Prostate gland (tissue), 2 donors: ENCODE measurements around the gene YIPF5. TPM values are rescaled to one million over a fixed set of nuclear protein-coding genes. Genes with fewer than 3 reads are reported as not detected.
A peak's percentile ranks its signal among the peaks of the same experiment; 100 is the strongest.

ENCODE experiments used
- DNase-seq: peaks from one replicate; pipeline ENCODE4 v3.0.0-alpha.2; 2019; ENCODE audit warnings: low spot score
- H3K27ac ChIP-seq, 2 donors: fragments of 200-600 bp; sonication (generic); 2 replicates each; pipeline ENCODE4 v1.5.1; 2017 to 2019
- H3K27me3 ChIP-seq: fragments of 200-600 bp; sonication (generic); replicated peaks from 2 replicates; pipeline ENCODE4 v1.5.1; 2019; ENCODE audit not compliant: insufficient read depth
- H3K36me3 ChIP-seq, 2 donors: fragments of 200-600 bp; sonication (generic); 1 replicate in 1 of 2; 2 replicates in 1 of 2; pipeline versions ENCODE4 v1.5.1 to v1.8.1; 2017 to 2019
- H3K4me1 ChIP-seq: fragments of 200-600 bp; sonication (generic); replicated peaks from 2 replicates; pipeline ENCODE4 v1.5.1; 2019
- H3K4me3 ChIP-seq, 2 donors: fragments of 200-600 bp; sonication (generic); 2 replicates each; pipeline ENCODE4 v1.5.1; 2017 to 2019
- H3K9me3 ChIP-seq: fragments of 200-600 bp; sonication (generic); 2 replicates; pipeline ENCODE4 v1.5.1; 2017
- POLR2A ChIP-seq: fragments of 450-650 bp; IDR thresholded peaks from one replicate; pipeline ENCODE4 v1.6.1; 2016; ENCODE audit warnings: antibody characterized with exemption, mild to moderate bottlenecking
- POLR2AphosphoS5 ChIP-seq: sonication (generic); formaldehyde crosslinking; IDR thresholded peaks from one replicate; pipeline ENCODE4 v1.6.1; 2017; ENCODE audit warnings: antibody characterized with exemption
- WGBS: methylation state at CpG from one replicate; pipeline ENCODE4 v1.1.5; 2018; 5-methylcytosine and 5-hydroxymethylcytosine counted together
- intact Hi-C: fragments of 100-400 bp; cut with DNase I; formaldehyde crosslinking; loops from one replicate; pipeline ENCODE4 v1.14.2; 2022
- total RNA-seq, 2 donors: library from RNA; depleted of rRNA; stranded (reverse); fragments of >200 nt; gene quantifications; one replicate each; pipeline ENCODE4 v1.1.0, GENCODE V29; 2016
- TF ChIP-seq, protein P1 (sequence below), 4 experiments: fragments of 200-600 bp in 2 of 4; fragments of 450-650 bp in 2 of 4; sonication (generic) in 2 of 4; IDR thresholded peaks; 1 replicate in 3 of 4; 2 replicates in 1 of 4; pipeline ENCODE4 v1.5.1; 2016 to 2019; ENCODE audit warnings: antibody characterized with exemption in 4 of 4, mild to moderate bottlenecking in 2 of 4, moderate library complexity in 2 of 4

Gene YIPF5
- total RNA-seq, 2 donors from 2014 or later, result 34.4 to 45.3 TPM

DNA sequence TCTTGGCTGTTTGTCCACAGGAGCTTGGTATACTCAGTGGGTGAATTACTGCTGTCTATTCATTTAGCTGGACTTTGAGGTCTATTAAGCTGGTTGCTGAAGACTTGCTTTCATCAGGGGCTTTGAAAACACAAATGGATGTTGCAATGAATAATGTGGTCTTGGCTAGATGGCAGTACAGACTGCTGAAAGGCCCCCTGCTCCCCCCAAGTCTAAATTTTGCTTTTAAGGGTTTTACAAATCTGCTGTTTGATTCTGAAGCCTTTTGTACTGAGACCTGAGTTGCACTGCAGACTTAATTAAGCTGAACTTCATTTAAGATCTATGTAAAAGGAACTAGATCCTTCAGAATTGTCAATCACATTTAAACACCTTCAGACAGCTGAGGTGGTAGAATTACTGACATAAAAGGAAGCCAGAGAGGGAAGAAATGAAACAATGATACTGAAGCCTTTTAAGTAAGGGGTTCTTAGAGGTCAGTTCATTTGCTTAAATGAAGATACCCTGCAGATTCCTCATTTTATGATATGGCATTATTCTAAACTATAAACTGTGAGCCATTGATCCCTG is 37.5 kb upstream of the YIPF5 start:
- H3K27me3 ChIP-seq, result no peaks in the 10 kb centered on the region
- H3K9me3 ChIP-seq, result no peaks in the 10 kb centered on the region
- intact Hi-C loops, result loop anchor here (10.0 kb wide), 1 partner anchor 1927 kb away; no protein-coding TSS in a partner anchor
- H3K36me3 ChIP-seq, result no peaks in the 10 kb centered on the region
- DNase-seq, result no peak
- no peak overlapping the region for H3K27ac ChIP-seq
- H3K4me3 ChIP-seq, result no peak overlapping the region
- TF ChIP-seq, protein P1, sequence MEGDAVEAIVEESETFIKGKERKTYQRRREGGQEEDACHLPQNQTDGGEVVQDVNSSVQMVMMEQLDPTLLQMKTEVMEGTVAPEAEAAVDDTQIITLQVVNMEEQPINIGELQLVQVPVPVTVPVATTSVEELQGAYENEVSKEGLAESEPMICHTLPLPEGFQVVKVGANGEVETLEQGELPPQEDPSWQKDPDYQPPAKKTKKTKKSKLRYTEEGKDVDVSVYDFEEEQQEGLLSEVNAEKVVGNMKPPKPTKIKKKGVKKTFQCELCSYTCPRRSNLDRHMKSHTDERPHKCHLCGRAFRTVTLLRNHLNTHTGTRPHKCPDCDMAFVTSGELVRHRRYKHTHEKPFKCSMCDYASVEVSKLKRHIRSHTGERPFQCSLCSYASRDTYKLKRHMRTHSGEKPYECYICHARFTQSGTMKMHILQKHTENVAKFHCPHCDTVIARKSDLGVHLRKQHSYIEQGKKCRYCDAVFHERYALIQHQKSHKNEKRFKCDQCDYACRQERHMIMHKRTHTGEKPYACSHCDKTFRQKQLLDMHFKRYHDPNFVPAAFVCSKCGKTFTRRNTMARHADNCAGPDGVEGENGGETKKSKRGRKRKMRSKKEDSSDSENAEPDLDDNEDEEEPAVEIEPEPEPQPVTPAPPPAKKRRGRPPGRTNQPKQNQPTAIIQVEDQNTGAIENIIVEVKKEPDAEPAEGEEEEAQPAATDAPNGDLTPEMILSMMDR (IDR thresholded peaks at IDR 0.05), result no peak
- TF ChIP-seq POLR2A, result no peak
- TF ChIP-seq POLR2AphosphoS5, result no peak
- H3K4me1 ChIP-seq, result no peaks in the 10 kb centered on the region

DNA sequence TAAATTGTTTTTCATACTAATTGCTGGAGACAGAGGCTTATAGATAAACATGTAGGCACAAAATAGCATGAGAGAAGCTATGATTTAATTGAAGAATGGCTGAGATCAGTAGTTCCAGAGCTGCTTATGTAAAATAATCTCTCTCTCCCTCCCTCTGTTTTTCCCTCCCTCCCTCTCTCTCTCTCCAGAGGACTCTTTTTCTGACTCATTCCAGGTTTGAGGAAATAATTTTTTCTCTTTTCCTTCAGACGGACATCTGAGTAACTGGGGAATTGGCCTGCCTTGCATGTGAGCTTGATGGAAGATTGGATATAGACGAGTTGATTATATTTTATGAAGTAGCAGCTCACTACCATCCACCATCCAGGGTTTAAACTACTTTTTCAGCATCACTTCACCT is 35.7 kb upstream of the YIPF5 start:
- no peaks in the 10 kb centered on the region for H3K36me3 ChIP-seq
- 67% methylated on average over 2 of the region's 2 CpGs for WGBS
- no peaks in the 10 kb centered on the region for H3K9me3 ChIP-seq
- TF ChIP-seq, protein P1 (IDR thresholded peaks at IDR 0.05), result no peak
- TF ChIP-seq POLR2AphosphoS5 (no peak), POLR2A (no peak)
- no peak overlapping the region for H3K4me3 ChIP-seq
- H3K4me1 ChIP-seq, result no peaks in the 10 kb centered on the region
- intact Hi-C loops, result loop anchor here (10.0 kb wide), 1 partner anchor 1929 kb away; no protein-coding TSS in a partner anchor
- H3K27me3 ChIP-seq, result no peaks in the 10 kb centered on the region
- no peak overlapping the region for H3K27ac ChIP-seq
- DNase-seq, result no peak

DNA sequence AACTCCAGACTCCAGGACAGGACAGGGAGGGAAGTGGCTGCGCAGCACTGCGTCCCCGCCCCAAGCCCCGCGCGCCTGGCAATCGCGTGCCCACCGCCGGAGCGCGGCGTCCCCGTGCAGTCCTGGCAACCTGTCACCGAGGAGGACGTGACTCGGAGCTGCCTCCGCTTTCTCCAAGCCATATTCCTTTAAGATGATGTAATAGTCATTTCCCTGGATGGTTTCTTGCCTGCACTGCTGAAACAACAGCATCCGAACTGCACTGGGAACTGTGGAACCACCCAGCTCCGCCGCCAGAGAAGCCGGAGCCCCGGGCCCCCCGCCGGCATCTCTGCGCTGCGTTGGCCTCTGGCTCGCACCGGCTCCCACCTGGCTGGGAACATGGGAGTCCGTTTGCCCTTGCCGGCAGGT is 34.7 kb upstream of the YIPF5 start:
- no peak overlapping the region for H3K27ac ChIP-seq
- H3K36me3 ChIP-seq, result no peaks in the 10 kb centered on the region
- intact Hi-C loops, result loop anchor here (10.0 kb wide), 1 partner anchor 1930 kb away; no protein-coding TSS in a partner anchor
- H3K9me3 ChIP-seq, result no peaks in the 10 kb centered on the region
- H3K27me3 ChIP-seq, result no peaks in the 10 kb centered on the region
- H3K4me1 ChIP-seq, result no peaks in the 10 kb centered on the region
- DNase-seq, result no peak
- TF ChIP-seq POLR2A (no peak), POLR2AphosphoS5 (no peak)
- H3K4me3 ChIP-seq, result no peak overlapping the region
- 2% methylated on average over 31 of the region's 31 CpGs for WGBS

DNA sequence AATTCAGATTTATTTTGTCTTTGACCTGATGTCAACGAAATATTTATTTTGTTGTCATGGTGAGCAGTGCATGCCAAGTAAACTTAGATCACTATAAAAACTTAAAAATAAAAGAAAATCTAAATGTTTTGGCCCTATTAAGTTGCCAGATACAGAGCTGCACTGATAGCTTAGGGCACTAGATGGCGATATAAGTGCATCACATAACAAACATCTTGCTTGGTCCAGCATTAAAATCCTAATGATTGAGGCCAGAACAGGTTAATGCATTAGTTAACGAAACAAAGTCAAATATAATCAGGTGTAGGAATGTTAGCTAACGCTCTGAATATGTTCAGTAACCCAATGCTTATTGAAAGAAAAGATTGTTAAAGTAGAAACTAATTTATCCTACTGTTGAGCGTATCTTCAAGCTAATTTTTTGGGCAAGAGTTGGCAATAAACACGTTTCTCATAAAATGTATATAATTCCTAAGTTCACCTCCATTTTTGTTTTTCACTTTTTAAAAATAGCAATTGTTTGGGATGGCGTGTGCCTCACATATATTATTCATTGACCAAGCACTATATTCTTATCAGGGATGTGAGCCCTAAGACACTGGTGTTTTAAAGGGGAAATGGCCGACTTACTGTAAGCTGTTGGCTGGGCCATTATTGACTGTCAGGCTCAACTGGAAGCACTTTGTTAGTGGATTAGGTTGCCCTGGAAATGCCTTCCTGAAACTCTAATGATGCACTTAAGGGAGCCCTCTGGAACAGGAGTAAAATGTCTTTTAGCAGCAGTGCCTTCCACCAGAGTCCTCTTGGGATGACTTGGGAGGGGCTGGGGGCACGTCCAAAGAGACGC is 33.5 kb upstream of the YIPF5 start:
- H3K27ac ChIP-seq, result no peak overlapping the region
- TF ChIP-seq POLR2AphosphoS5 (no peak), POLR2A (no peak)
- TF ChIP-seq, protein P1 (IDR thresholded peaks at IDR 0.05), result peak; percentile 41 to 90 (median 78)
- H3K36me3 ChIP-seq, result no peaks in the 10 kb centered on the region
- WGBS, result 41% methylated on average over 10 of the region's 10 CpGs
- intact Hi-C loops, result loop anchor here (5.0 to 10.0 kb wide), 2 partner anchors 1843 to 1931 kb away; no protein-coding TSS in a partner anchor
- peak; percentile 30 for DNase-seq
- no peak overlapping the region for H3K4me3 ChIP-seq
- H3K4me1 ChIP-seq, result no peaks in the 10 kb centered on the region
- no peaks in the 10 kb centered on the region for H3K9me3 ChIP-seq
- H3K27me3 ChIP-seq, result no peaks in the 10 kb centered on the region

DNA sequence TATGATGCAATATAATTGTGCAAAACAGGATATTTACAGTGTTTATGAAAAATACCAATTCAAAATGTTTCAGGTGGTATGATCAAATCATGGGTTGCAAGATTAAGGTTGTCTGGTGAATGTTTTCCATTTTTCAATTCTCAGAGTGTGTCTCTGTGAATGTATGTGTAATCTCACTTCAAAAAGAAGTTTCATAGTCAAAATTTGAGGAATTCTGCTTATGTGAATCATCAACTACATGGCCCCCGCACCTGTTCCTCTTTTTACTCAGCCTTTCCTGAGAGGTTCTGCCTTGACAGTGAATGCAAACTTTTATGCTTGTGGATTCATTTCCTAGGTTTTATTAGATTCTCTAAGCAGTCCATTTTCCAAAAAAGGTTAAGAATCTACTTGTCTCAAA is 32.3 kb upstream of the YIPF5 start:
- Histone ChIP-seq H3K4me3 (no peak overlapping the region), H3K36me3 (no peaks in the 10 kb centered on the region), H3K27ac (no peak overlapping the region), H3K9me3 (no peaks in the 10 kb centered on the region), H3K27me3 (no peaks in the 10 kb centered on the region), H3K4me1 (no peaks in the 10 kb centered on the region)
- TF ChIP-seq, protein P1 (IDR thresholded peaks at IDR 0.05), result no peak
- TF ChIP-seq POLR2AphosphoS5 (no peak), POLR2A (no peak)
- no peak for DNase-seq
- intact Hi-C loops, result loop anchor here (5.0 to 10.0 kb wide), 2 partner anchors 1845 to 1932 kb away; no protein-coding TSS in a partner anchor
- WGBS, result 92% methylated on average over 1 of the region's 1 CpG
